HEK293 (cell line): Measurements from ENCODE around the gene WWTR1.

Source experiments
- ZIC2 ChIP-seq: fragments of 450-650 bp; formaldehyde crosslinking; IDR thresholded peaks from 2 replicates; pipeline ENCODE4 v1.5.1; 2016; ENCODE audit warnings: missing biosample characterization, missing genetic modification characterization
- ZNF776 ChIP-seq: fragments of 450-650 bp; formaldehyde crosslinking; IDR thresholded peaks from 2 replicates; pipeline ENCODE4 v1.5.0; 2017; ENCODE audit warnings: missing biosample characterization, missing genetic modification characterization, borderline replicate concordance
- TF ChIP-seq, protein P1 (sequence below): sonication (generic); formaldehyde crosslinking; IDR thresholded peaks from 2 replicates; pipeline ENCODE4 v1.8.1; 2022; ENCODE audit warnings: mild to moderate bottlenecking, moderate library complexity, missing genetic modification reagents

DNA sequence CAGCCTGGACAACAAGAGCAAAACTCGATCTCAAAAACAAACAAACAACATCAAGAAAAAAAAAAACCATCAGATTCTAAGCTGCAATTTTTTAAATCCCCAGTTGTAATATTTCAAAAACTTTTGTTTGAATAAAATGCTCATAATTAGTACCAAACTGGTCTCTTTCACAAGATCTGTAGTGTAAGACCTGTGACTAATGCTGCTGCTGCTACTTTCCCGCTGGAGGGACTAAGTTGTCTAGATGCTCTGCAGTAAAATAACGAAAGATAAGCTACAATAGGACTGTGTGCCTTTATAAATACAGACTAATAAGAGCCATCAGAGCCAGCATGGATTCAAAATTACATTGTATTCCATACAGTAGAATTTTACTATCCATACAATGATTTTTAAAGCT, 137.9 kb downstream of the WWTR1 start:
- TF ChIP-seq, protein P1, sequence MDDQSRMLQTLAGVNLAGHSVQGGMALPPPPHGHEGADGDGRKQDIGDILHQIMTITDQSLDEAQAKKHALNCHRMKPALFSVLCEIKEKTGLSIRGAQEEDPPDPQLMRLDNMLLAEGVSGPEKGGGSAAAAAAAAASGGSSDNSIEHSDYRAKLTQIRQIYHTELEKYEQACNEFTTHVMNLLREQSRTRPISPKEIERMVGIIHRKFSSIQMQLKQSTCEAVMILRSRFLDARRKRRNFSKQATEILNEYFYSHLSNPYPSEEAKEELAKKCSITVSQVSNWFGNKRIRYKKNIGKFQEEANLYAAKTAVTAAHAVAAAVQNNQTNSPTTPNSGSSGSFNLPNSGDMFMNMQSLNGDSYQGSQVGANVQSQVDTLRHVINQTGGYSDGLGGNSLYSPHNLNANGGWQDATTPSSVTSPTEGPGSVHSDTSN, result no peak
- no peak for TF ChIP-seq ZIC2 (tag by site-specific recombination)
- no peak for TF ChIP-seq ZNF776 (tag by site-specific recombination)
